Neural cell (in vitro differentiated cells): Measurements from ENCODE around the gene SULT1A1. TPM values are rescaled to one million over a fixed set of nuclear protein-coding genes. Genes with fewer than 3 reads are reported as not detected.

Experiments used
- H2AFZ ChIP-seq: fragments of 200-600, 300-800 bp; sonication (generic), shearing (Covaris generic); 2 replicates; pipeline ENCODE4 v1.6.0; 2014; ENCODE audit warnings: low read depth, mild to moderate bottlenecking, antibody characterized with exemption, low read length, moderate library complexity
- H3F3A ChIP-seq: fragments of 200-600 bp; shearing (Covaris generic); 2 replicates; pipeline ENCODE4 v1.6.1; 2016; ENCODE audit warnings: mild to moderate bottlenecking, moderate library complexity, mixed read lengths, antibody characterized with exemption, low read length; ENCODE audit not compliant: insufficient read depth, poor library complexity, severe bottlenecking
- H3K27ac ChIP-seq: fragments of 200-600, 300-800 bp; sonication (generic), shearing (Covaris generic); 2 replicates; pipeline ENCODE4 v1.5.1; 2014; ENCODE audit warnings: mild to moderate bottlenecking, low read length, moderate library complexity
- H3K27me3 ChIP-seq: fragments of 300-800, 200-600 bp; sonication (generic), shearing (Covaris generic); 2 replicates; pipeline ENCODE4 v1.6.0; 2014; ENCODE audit warnings: mild to moderate bottlenecking, low read depth, low read length, moderate library complexity; ENCODE audit not compliant: insufficient read depth
- H3K36me3 ChIP-seq: fragments of 300-800, 200-600 bp; sonication (generic), shearing (Covaris generic); 2 replicates; pipeline ENCODE4 v1.5.1; 2014; ENCODE audit warnings: mild to moderate bottlenecking, antibody characterized with exemption, low read length, moderate library complexity; ENCODE audit not compliant: insufficient read depth
- H3K4me2 ChIP-seq: fragments of 300-800, 200-600 bp; sonication (generic), shearing (Covaris generic); 2 replicates; pipeline ENCODE4 v1.6.0; 2014; ENCODE audit warnings: mild to moderate bottlenecking, low read length
- H3K4me3 ChIP-seq: fragments of 300-800, 200-600 bp; sonication (generic), shearing (Covaris generic); 2 replicates; pipeline ENCODE4 v1.5.1; 2014; ENCODE audit warnings: mild to moderate bottlenecking, low read length, moderate library complexity
- H3K79me2 ChIP-seq: fragments of 200-600 bp; shearing (Covaris generic); replicated peaks from 2 replicates; pipeline ENCODE4 v1.6.0; 2014; ENCODE audit warnings: mild to moderate bottlenecking, low read length, moderate library complexity; ENCODE audit not compliant: insufficient read depth
- H3K9ac ChIP-seq: fragments of 300-800, 200-600 bp; sonication (generic), shearing (Covaris generic); 2 replicates; pipeline ENCODE4 v1.6.1; 2016; ENCODE audit warnings: mild to moderate bottlenecking, low read length, mixed read lengths
- H3K9me2 ChIP-seq: fragments of 200-600 bp; shearing (Covaris generic); 2 replicates; pipeline ENCODE4 v1.6.1; 2016; ENCODE audit warnings: mild to moderate bottlenecking, low read length, mixed read lengths; ENCODE audit not compliant: insufficient read depth
- H3K9me3 ChIP-seq: fragments of 200-600, 300-800 bp; sonication (generic), shearing (Covaris generic); 2 replicates; pipeline ENCODE4 v1.6.1; 2016; ENCODE audit warnings: mild to moderate bottlenecking, mixed run types, low read length, moderate library complexity, mixed read lengths
- H4K20me1 ChIP-seq: fragments of 200-600 bp; shearing (Covaris generic); 2 replicates; pipeline ENCODE4 v1.6.1; 2016; ENCODE audit warnings: mild to moderate bottlenecking, mixed run types; ENCODE audit not compliant: insufficient read depth
- EP300 ChIP-seq: fragments of 450-650 bp; conservative IDR thresholded peaks from 2 replicates; pipeline ENCODE4 v1.6.1; 2014; ENCODE audit warnings: antibody characterized with exemption, mild to moderate bottlenecking, moderate library complexity; ENCODE audit not compliant: poor library complexity, severe bottlenecking
- EZH2 ChIP-seq: fragments of 200-600, 300-800 bp; shearing (Covaris generic), sonication (generic); IDR thresholded peaks from 2 replicates; pipeline ENCODE4 v1.6.1; 2014; ENCODE audit warnings: antibody characterized with exemption, low read length, borderline replicate concordance, mild to moderate bottlenecking; ENCODE audit not compliant: insufficient read depth, poor library complexity, severe bottlenecking
- MXI1 ChIP-seq: fragments of 450-650 bp; conservative IDR thresholded peaks from 2 replicates; pipeline ENCODE4 v1.6.1; 2014; ENCODE audit warnings: antibody characterized with exemption, mild to moderate bottlenecking; ENCODE audit not compliant: poor library complexity, severe bottlenecking
- POLR2AphosphoS5 ChIP-seq: IDR thresholded peaks from 2 replicates; pipeline ENCODE4 v1.6.1; 2012
- RAD21 ChIP-seq: fragments of 450-650 bp; conservative IDR thresholded peaks from 2 replicates; pipeline ENCODE4 v1.6.1; 2014; ENCODE audit warnings: antibody characterized with exemption, mild to moderate bottlenecking, moderate library complexity
- SMC3 ChIP-seq: fragments of 450-650 bp; conservative IDR thresholded peaks from 2 replicates; pipeline ENCODE4 v1.6.1; 2014; ENCODE audit warnings: antibody characterized with exemption, mild to moderate bottlenecking, moderate library complexity; ENCODE audit not compliant: poor library complexity
- TAF1 ChIP-seq: IDR thresholded peaks from 2 replicates; pipeline ENCODE4 v1.6.1; 2012; ENCODE audit warnings: low read depth
- polyA plus RNA-seq: library from polyadenylated mRNA; depleted of rRNA; stranded (reverse); fragments of >200 nt; gene quantifications from 2 replicates; pipeline ENCODE4 v1.2.3, GENCODE V29; 2014
- TF ChIP-seq, protein P1 (sequence below): fragments of 450-650 bp; IDR thresholded peaks from 2 replicates; pipeline ENCODE4 v1.5.1; 2014; ENCODE audit warnings: antibody characterized with exemption, mild to moderate bottlenecking, moderate library complexity; ENCODE audit not compliant: poor library complexity, severe bottlenecking
- TF ChIP-seq, protein P2 (sequence below): IDR thresholded peaks from 2 replicates; pipeline ENCODE4 v1.6.1; 2012; ENCODE audit warnings: borderline replicate concordance

Gene SULT1A1
- polyA plus RNA-seq, 1 donor from 2014 or later, result not detected

DNA sequence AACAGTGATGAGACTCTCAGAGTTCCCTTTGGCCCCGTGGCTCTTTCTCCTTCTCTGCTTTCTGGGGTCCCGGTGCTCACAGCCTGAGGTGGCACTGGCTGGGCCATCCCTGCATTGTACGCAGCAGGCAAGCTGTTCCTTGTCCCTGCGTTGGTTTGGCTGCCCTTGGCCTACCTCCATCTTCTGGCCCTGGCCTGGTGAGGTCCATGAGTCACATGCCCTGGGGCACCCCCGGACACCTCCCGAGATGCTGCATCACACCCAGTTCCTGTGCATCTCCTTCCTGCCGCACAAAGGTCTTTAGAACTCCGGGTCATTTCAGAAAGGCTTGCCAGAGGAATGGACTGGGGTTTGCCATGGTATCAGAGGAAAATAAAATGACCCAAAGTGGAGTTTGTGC is 22.5 kb downstream of the SULT1A1 start:
- no peaks in the 10 kb centered on the region for H3K27me3 ChIP-seq
- no peaks in the 10 kb centered on the region for H3K9me3 ChIP-seq
- H3K27ac ChIP-seq, result no peak overlapping the region
- TF ChIP-seq EP300 (no peak), TAF1 (no peak), RAD21 (no peak), POLR2AphosphoS5 (no peak)
- TF ChIP-seq, protein P1, sequence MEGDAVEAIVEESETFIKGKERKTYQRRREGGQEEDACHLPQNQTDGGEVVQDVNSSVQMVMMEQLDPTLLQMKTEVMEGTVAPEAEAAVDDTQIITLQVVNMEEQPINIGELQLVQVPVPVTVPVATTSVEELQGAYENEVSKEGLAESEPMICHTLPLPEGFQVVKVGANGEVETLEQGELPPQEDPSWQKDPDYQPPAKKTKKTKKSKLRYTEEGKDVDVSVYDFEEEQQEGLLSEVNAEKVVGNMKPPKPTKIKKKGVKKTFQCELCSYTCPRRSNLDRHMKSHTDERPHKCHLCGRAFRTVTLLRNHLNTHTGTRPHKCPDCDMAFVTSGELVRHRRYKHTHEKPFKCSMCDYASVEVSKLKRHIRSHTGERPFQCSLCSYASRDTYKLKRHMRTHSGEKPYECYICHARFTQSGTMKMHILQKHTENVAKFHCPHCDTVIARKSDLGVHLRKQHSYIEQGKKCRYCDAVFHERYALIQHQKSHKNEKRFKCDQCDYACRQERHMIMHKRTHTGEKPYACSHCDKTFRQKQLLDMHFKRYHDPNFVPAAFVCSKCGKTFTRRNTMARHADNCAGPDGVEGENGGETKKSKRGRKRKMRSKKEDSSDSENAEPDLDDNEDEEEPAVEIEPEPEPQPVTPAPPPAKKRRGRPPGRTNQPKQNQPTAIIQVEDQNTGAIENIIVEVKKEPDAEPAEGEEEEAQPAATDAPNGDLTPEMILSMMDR, result no peak
- TF ChIP-seq, protein P2, sequence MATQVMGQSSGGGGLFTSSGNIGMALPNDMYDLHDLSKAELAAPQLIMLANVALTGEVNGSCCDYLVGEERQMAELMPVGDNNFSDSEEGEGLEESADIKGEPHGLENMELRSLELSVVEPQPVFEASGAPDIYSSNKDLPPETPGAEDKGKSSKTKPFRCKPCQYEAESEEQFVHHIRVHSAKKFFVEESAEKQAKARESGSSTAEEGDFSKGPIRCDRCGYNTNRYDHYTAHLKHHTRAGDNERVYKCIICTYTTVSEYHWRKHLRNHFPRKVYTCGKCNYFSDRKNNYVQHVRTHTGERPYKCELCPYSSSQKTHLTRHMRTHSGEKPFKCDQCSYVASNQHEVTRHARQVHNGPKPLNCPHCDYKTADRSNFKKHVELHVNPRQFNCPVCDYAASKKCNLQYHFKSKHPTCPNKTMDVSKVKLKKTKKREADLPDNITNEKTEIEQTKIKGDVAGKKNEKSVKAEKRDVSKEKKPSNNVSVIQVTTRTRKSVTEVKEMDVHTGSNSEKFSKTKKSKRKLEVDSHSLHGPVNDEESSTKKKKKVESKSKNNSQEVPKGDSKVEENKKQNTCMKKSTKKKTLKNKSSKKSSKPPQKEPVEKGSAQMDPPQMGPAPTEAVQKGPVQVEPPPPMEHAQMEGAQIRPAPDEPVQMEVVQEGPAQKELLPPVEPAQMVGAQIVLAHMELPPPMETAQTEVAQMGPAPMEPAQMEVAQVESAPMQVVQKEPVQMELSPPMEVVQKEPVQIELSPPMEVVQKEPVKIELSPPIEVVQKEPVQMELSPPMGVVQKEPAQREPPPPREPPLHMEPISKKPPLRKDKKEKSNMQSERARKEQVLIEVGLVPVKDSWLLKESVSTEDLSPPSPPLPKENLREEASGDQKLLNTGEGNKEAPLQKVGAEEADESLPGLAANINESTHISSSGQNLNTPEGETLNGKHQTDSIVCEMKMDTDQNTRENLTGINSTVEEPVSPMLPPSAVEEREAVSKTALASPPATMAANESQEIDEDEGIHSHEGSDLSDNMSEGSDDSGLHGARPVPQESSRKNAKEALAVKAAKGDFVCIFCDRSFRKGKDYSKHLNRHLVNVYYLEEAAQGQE, result no peak
- H3K36me3 ChIP-seq, result no peaks in the 10 kb centered on the region
- no peaks in the 10 kb centered on the region for H3K79me2 ChIP-seq
- H4K20me1 ChIP-seq, result no peaks in the 10 kb centered on the region
- H3K4me2 ChIP-seq, result no peak overlapping the region
- H3K9me2 ChIP-seq, result no peaks in the 10 kb centered on the region
- no peak overlapping the region for H3K4me3 ChIP-seq
- no peaks in the 10 kb centered on the region for H3F3A ChIP-seq
- H3K9ac ChIP-seq, result no peak overlapping the region
- no peak overlapping the region for H2AFZ ChIP-seq

DNA sequence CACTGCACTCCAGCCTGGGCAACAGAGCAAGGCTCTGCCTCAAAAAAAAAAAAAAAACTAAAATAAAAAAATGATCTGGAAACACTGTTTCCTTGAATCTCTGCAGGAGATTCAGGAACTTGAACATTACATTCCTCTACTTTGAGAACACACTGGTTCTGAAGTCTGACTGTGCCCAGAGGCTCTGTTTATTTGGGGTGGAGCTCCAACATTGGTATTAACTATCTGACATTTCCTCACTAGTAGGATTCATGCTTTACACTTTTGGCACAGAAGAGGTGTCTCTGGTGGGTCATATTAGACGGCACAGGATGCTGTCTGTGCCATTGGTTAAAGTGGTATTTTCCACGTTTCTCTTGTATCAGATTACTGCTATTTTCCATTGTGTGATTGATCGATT is 23.4 kb downstream of the SULT1A1 start:
- no peaks in the 10 kb centered on the region for H3K9me3 ChIP-seq
- no peaks in the 10 kb centered on the region for H4K20me1 ChIP-seq
- no peaks in the 10 kb centered on the region for H3K36me3 ChIP-seq
- no peak overlapping the region for H3K4me2 ChIP-seq
- H3K9me2 ChIP-seq, result no peaks in the 10 kb centered on the region
- H3F3A ChIP-seq, result no peaks in the 10 kb centered on the region
- no peaks in the 10 kb centered on the region for H3K27me3 ChIP-seq
- H2AFZ ChIP-seq, result no peak overlapping the region
- TF ChIP-seq POLR2AphosphoS5, result no peak
- TF ChIP-seq RAD21, result no peak
- TF ChIP-seq SMC3, result no peak
- no peak for TF ChIP-seq EP300
- no peak for TF ChIP-seq EZH2
- TF ChIP-seq, protein P2, result no peak
- TF ChIP-seq MXI1, result no peak
- H3K9ac ChIP-seq, result no peak overlapping the region
- H3K27ac ChIP-seq, result no peak overlapping the region
- no peak overlapping the region for H3K4me3 ChIP-seq
- no peaks in the 10 kb centered on the region for H3K79me2 ChIP-seq
